Lower lobe of right lung (tissue), 2 donors: ENCODE results near the gene STPG4. TPM values are rescaled to one million over a fixed set of nuclear protein-coding genes. Genes with fewer than 3 reads are reported as not detected.

Experiments
- ATAC-seq, 2 donors: fragments of 200-7000 bp; cut with Tn5 transposase; one replicate each; pipeline ENCODE4 v1.9.1; 2020 to 2022; ENCODE audit warnings: mild to moderate bottlenecking in 2 of 2, moderate library complexity in 2 of 2
- DNase-seq: peaks from one replicate; pipeline ENCODE4 v3.0.0-alpha.2; 2020
- H3K27ac ChIP-seq: fragments of 200-600 bp; one replicate; pipeline ENCODE4 v1.8.0; 2022
- H3K27me3 ChIP-seq: fragments of 200-600 bp; one replicate; pipeline ENCODE4 v1.8.0; 2022; ENCODE audit warnings: low read depth
- H3K36me3 ChIP-seq: fragments of 200-600 bp; one replicate; pipeline ENCODE4 v1.8.0; 2022; ENCODE audit warnings: mild to moderate bottlenecking
- H3K4me1 ChIP-seq: fragments of 200-600 bp; one replicate; pipeline ENCODE4 v1.8.0; 2022
- H3K4me3 ChIP-seq: fragments of 200-600 bp; one replicate; pipeline ENCODE4 v1.8.0; 2022; ENCODE audit warnings: mild to moderate bottlenecking
- H3K9me3 ChIP-seq: fragments of 200-600 bp; one replicate; pipeline ENCODE4 v1.8.0; 2022
- intact Hi-C: fragments of 100-400 bp; cut with DNase I; formaldehyde crosslinking; loops from one replicate; pipeline ENCODE4 v1.11.0; 2022
- total RNA-seq: library from RNA; stranded (reverse); fragmentation: NEBNext Ultra II Directional; extraction: Animal tissue kit (Norgen Biotek cat#: 25700); gene quantifications from one replicate; pipeline ENCODE4 v1.2.1, GENCODE V29; 2021
- TF ChIP-seq, protein P1 (sequence below): fragments of 200-600 bp; IDR thresholded peaks from one replicate; pipeline ENCODE4 v1.8.0; 2022; ENCODE audit warnings: antibody characterized with exemption, mild to moderate bottlenecking
- donor health status: DM: no; HTN: yes; CAD: no; lungs with severe emphysema.

STPG4 gene
- total RNA-seq, 1 donor from 2014 or later: 0.77 TPM

DNA sequence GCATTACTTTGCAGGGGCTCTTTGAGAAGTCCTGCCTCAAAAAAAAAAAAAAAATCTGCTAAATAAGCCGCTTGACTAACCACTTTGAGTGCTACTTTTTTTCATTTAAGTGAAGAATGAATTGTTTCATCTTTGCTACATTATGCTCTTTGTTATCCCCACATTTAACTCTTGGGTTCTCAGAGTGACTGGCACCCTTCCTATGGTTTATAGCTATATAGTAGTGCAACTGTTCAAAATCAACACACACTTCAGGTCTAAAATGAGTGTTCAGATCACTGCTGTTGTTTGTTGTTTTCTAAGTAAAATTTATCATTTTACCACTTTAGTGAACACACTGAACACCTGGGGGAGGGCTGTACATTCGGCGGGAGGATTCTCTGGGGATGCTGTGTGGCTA is 13.6 kb downstream of the STPG4 start:
- Histone ChIP-seq H3K4me3 (no peak overlapping the region), H3K4me1 (no peaks in the 10 kb centered on the region), H3K27ac (no peak overlapping the region), H3K36me3 (peaks cover 17% of the 10 kb centered on the region), H3K27me3 (no peaks in the 10 kb centered on the region), H3K9me3 (no peaks in the 10 kb centered on the region)
- ATAC-seq: no peak
- intact Hi-C loops: no loop called here
- no peak for DNase-seq
- TF ChIP-seq, protein P1, sequence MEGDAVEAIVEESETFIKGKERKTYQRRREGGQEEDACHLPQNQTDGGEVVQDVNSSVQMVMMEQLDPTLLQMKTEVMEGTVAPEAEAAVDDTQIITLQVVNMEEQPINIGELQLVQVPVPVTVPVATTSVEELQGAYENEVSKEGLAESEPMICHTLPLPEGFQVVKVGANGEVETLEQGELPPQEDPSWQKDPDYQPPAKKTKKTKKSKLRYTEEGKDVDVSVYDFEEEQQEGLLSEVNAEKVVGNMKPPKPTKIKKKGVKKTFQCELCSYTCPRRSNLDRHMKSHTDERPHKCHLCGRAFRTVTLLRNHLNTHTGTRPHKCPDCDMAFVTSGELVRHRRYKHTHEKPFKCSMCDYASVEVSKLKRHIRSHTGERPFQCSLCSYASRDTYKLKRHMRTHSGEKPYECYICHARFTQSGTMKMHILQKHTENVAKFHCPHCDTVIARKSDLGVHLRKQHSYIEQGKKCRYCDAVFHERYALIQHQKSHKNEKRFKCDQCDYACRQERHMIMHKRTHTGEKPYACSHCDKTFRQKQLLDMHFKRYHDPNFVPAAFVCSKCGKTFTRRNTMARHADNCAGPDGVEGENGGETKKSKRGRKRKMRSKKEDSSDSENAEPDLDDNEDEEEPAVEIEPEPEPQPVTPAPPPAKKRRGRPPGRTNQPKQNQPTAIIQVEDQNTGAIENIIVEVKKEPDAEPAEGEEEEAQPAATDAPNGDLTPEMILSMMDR: no peak

DNA sequence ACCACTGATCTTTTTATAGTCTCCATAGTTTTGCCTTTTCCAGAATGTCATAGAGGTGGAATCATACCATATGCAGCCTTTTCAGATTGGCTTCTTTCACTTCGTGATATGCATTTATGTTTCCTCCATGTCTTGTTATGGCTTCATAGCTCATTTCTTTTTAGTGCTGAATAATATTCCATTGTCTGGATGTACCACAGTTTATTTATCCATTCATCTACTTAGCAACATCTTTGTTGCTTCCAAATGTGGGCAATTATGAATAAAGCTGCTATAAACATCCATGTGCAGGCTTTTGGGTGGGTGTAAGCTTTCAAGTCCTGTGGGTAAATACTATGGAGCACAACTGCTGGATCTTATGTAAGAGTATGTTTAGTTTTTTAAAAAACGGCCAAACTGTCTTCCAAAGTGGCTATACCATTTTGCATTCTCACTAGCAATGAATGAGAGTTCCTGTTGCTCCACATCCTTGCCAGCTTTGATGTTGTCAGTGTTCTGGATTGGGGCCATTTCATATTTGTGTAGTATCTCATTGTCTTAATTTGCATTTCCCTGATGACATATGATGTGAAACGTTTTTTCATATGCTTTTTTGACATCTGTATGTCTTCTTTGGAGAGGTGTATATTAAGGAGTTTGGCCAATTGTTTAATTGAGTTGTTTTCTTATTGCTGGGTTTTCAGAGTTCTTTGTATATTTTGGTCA is 20.6 kb downstream of the STPG4 start:
- Histone ChIP-seq H3K27me3 (no peaks in the 10 kb centered on the region), H3K36me3 (no peaks in the 10 kb centered on the region), H3K9me3 (peaks cover 6% of the 10 kb centered on the region), H3K27ac (no peak overlapping the region), H3K4me1 (no peaks in the 10 kb centered on the region), H3K4me3 (no peak overlapping the region)
- TF ChIP-seq, protein P1: no peak
- intact Hi-C loops: no loop called here
- ATAC-seq (no peak), DNase-seq (no peak)

DNA sequence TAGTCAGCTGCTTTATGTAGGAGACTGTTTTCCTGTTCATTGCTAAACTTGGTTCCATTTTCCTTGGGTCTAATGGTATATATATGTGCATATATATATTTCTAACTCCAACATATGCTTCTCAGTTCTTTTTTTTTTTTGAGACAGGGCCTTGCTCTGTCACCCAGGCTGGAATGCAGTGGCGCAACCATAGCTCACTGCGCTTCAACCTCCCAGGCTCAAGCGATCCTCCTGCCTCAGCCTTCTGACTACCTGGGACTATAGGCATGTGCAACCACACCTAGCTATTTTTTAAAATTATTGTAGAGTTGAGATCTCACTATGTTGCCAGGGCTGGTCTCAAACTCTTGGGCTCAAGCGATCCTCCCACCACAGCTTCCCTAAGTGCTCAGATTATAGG is 22.1 kb downstream of the STPG4 start:
- no peak overlapping the region for H3K27ac ChIP-seq
- TF ChIP-seq, protein P1: no peak
- DNase-seq (no peak), ATAC-seq (no peak)
- H3K9me3 ChIP-seq: peaks cover 6% of the 10 kb centered on the region
- intact Hi-C loops: no loop called here
- H3K27me3 ChIP-seq: no peaks in the 10 kb centered on the region
- no peaks in the 10 kb centered on the region for H3K4me1 ChIP-seq
- H3K36me3 ChIP-seq: no peaks in the 10 kb centered on the region
- no peak overlapping the region for H3K4me3 ChIP-seq

DNA sequence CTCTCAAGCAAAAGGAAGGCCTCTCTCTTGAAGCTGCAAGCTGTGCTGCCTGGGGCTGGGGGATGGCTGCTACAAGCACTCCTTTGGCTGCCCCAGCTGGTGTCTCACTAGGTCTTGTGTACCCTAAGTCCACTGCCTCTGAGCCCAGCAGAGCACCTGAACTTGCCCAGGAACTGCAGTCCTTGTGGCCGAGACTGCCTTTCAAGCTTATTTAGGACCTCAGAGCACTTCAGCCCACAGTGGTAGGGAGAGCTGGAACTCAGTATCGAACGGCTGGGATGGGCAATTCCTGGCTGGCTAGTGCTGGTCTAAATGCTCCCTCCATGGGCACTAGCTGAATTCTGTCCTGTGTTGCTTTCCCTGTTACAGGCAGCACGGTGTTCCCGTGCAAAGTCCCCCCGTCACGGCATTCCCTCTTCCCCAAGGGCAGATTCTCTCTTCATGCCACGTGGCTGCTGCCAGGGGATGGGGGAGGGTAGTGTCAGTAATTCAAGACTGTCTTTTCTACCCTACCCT is 25.9 kb downstream of the STPG4 start:
- no peak for ATAC-seq
- DNase-seq: no peak
- Histone ChIP-seq H3K9me3 (no peaks in the 10 kb centered on the region), H3K4me3 (no peak overlapping the region), H3K27ac (no peak overlapping the region), H3K27me3 (no peaks in the 10 kb centered on the region), H3K4me1 (no peaks in the 10 kb centered on the region), H3K36me3 (no peaks in the 10 kb centered on the region)
- TF ChIP-seq, protein P1: no peak
- intact Hi-C loops: no loop called here

DNA sequence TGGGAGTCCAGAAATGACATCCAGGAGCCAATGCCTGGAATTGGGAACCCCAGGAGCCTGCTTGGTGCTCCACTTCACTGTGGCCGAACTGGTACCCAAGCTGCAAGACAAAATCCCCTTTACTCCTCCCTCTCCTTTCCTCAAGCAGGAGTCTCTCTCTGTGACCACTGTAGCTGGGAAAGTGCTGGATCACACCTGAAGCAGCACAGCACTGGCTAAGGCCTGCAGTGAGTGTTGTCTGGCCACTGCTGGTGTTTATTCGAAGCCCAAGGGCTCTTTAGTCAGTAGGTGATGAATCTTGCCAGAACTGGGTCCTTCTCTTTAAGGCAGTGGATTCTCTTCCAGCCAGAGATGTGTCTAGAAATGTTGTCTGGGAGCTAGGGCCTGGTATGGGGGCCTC is 26.4 kb downstream of the STPG4 start:
- Histone ChIP-seq H3K4me1 (no peaks in the 10 kb centered on the region), H3K4me3 (no peak overlapping the region), H3K27ac (no peak overlapping the region), H3K36me3 (no peaks in the 10 kb centered on the region), H3K27me3 (no peaks in the 10 kb centered on the region), H3K9me3 (no peaks in the 10 kb centered on the region)
- ATAC-seq (peak in 1 of 2 donors; percentile 18), DNase-seq (no peak)
- TF ChIP-seq, protein P1: no peak
- intact Hi-C loops: no loop called here
